ENCODE results near the gene CLSTN1. TPM values are rescaled to one million over a fixed set of nuclear protein-coding genes. Genes with fewer than 3 reads are reported as not detected.

Gene CLSTN1
- total RNA-seq (2021; ENCODE audit: unreplicated experiment) (143 TPM), Bru-seq, nascent RNA (percentile 72 among the genes with signal in this experiment), BruChase-seq, experiment 1, labeled RNA remaining after a 2-hour chase (percentile 71 among the genes with signal in this experiment), BruChase-seq, experiment 2, labeled RNA remaining after a 6-hour chase (percentile 80 among the genes with signal in this experiment)
- polyA plus RNA-seq (2012; ENCODE audit: insufficient read length) = 184 TPM
- long read RNA-seq, full-length matches to known transcripts = 47 of 256 reads
- long read RNA-seq, partial matches to known transcripts = 116 of 256 reads
- long read RNA-seq, other reads (novel, unspliced or antisense) = 93 of 256 reads

GRCh38 chr1:9823943-9824701 lies at the start of gene CLSTN1:
Gene CLSTN1 (minus strand): TSS chr1:9823965. CDS start chr1:9823733, 232 bp downstream.
- intact Hi-C loops (cut with micrococcal nuclease; ENCODE audit: unreplicated experiment) = no loop called here
- no peaks in the 10 kb centered on the region for H3K9me3 ChIP-seq (ENCODE audit: control insufficient read depth, insufficient read depth, low read depth, low read length)
- H3K27me3 ChIP-seq (ENCODE audit: control insufficient read depth, insufficient read depth, low read length) = no peaks in the 10 kb centered on the region
- in situ Hi-C loops (cut with HindIII; ENCODE audit: low pct_unique_long_range_greater_than_20kb, low sequenced_read_pairs) = no loop called here
- peak within 1 kb of the TSS; percentile 61 to 82 for H3K4me3 ChIP-seq (ENCODE audit: low read depth in 2 of 2, low read length in 2 of 2)
- DNase-seq (ENCODE audit: low read depth, low spot score) = no peak
- no peaks in the 10 kb centered on the region; the same call in 1 of the 2 replicates for H3K36me3 ChIP-seq (ENCODE audit: control insufficient read depth, insufficient read depth, low read length)
- H3K4me1 ChIP-seq (ENCODE audit: control insufficient read depth, insufficient read depth, low read length) = peaks cover 25% of the 10 kb centered on the region
- TF ChIP-seq SIN3A (IDR thresholded peaks at IDR 0.05; ENCODE audit: borderline replicate concordance, insufficient read depth, low read depth, low read length) = no peak
- TF ChIP-seq TCF7L2 (IDR thresholded peaks at IDR 0.05; ENCODE audit: low read depth, low read length) = no peak
- TF ChIP-seq CTCF (IDR thresholded peaks at IDR 0.05) = no peak
- TF ChIP-seq POLR2AphosphoS5 (IDR thresholded peaks at IDR 0.05; ENCODE audit: low read depth, low read length) = no peak; the same call in 1 of the 2 replicates
- TF ChIP-seq REST (IDR thresholded peaks at IDR 0.05; ENCODE audit: insufficient read depth in 1 of 2, low read depth in 2 of 2, low read length in 1 of 2) = no peak
- ATAC-seq = peak; percentile 91
- POLR2A ChIA-PET = no interaction called here
- no TSS peak for BruUV-seq (replicated peaks)
- CTCF ChIA-PET = no interaction called here
- H3K27ac ChIP-seq (ENCODE audit: low read length) = peak within 1 kb of the TSS; percentile 76

GRCh38 chr1:9873385-9873784 lies 49.6 kb upstream of the CLSTN1 start:
- ATAC-seq (no peak), DNase-seq (ENCODE audit: low read depth, low spot score) (no peak)
- Histone ChIP-seq H3K4me3 (ENCODE audit: low read depth in 2 of 2, low read length in 2 of 2) (no peak overlapping the region), H3K9me3 (ENCODE audit: control insufficient read depth, insufficient read depth, low read depth, low read length) (no peaks in the 10 kb centered on the region), H3K27me3 (ENCODE audit: control insufficient read depth, insufficient read depth, low read length) (no peaks in the 10 kb centered on the region), H3K4me1 (ENCODE audit: control insufficient read depth, insufficient read depth, low read length) (peaks cover 6% of the 10 kb centered on the region; the same call in 1 of the 2 replicates), H3K36me3 (ENCODE audit: control insufficient read depth, insufficient read depth, low read length) (no peaks in the 10 kb centered on the region), H3K27ac (ENCODE audit: low read length) (no peak overlapping the region)
- no TSS peak for BruUV-seq (replicated peaks)
- ChIA-PET POLR2A (no interaction called here), CTCF (interaction anchor here (0.6 to 3.7 kb wide), 3 partner anchors 11 to 41 kb away, joined by 3 to 14 read pairs (median 6); no protein-coding TSS in a partner anchor)
- in situ Hi-C loops (cut with HindIII; ENCODE audit: low pct_unique_long_range_greater_than_20kb, low sequenced_read_pairs) (no loop called here), intact Hi-C loops (cut with micrococcal nuclease; ENCODE audit: unreplicated experiment) (no loop called here)
- TF ChIP-seq REST (IDR thresholded peaks at IDR 0.05; ENCODE audit: insufficient read depth in 1 of 2, low read depth in 2 of 2, low read length in 1 of 2) (no peak), POLR2AphosphoS5 (IDR thresholded peaks at IDR 0.05; ENCODE audit: low read depth, low read length) (no peak), SIN3A (IDR thresholded peaks at IDR 0.05; ENCODE audit: borderline replicate concordance, insufficient read depth, low read depth, low read length) (no peak), TCF7L2 (IDR thresholded peaks at IDR 0.05; ENCODE audit: low read depth, low read length) (no peak), CTCF (IDR thresholded peaks at IDR 0.05) (no peak)
